Activated naive CD4-positive, alpha-beta T cell treated with anti-CD3 and anti-CD28 coated beads, Interleukin-2, amount 50 U/mL, for 16 hours (primary cell): ENCODE results near the gene KMT2C.

Source experiments
- DNase-seq: peaks from one replicate; pipeline ENCODE4 v3.0.0-alpha.2; 2020

KMT2C gene

DNA sequence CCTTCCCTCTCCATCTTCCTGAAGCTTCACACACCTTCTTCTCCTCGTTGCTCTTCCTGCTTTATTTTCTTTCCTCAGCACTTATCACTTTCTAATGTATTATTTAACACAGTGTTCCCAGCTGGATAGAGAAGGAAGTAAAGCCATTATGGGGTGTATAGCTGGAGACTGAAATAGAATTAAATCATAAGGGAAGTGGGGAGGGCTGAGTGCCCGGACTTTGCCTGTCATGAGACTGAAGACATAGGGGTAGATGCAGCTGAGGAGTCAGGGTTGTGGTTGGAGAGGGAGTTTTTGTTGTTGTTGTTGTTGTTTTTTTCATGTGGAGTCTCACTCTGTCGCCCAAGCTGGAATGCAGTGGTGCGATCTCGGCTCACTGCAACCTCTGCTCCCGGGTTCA, 345.1 kb downstream of the KMT2C start:
- DNase-seq, result no peak

- no peak for DNase-seq
These were observed 346.6 kb downstream of the KMT2C start for GRCh38 chr7:152089183-152089582.

GRCh38 chr7:152086513-152086912, 349.3 kb downstream of the KMT2C start:
- no peak for DNase-seq

- no peak for DNase-seq
These were observed 350.7 kb downstream of the KMT2C start for GRCh38 chr7:152085131-152085530.
